ENCODE data around the gene SRCIN1. TPM values are rescaled to one million over a fixed set of nuclear protein-coding genes. Genes with fewer than 3 reads are reported as not detected.

SRCIN1 gene
- total RNA-seq, 2 donors from 2014 or later = 2.4 to 4.8 TPM

- Histone ChIP-seq H3K9me3 (no peaks in the 10 kb centered on the region), H3K4me3 (no peak overlapping the region), H3K27me3 (replicated peaks; ENCODE audit: insufficient read depth) (no peaks in the 10 kb centered on the region), H3K27ac (no peak overlapping the region), H3K36me3 (no peaks in the 10 kb centered on the region), H3K4me1 (replicated peaks) (no peaks in the 10 kb centered on the region)
- WGBS = 88% methylated on average over 6 of the region's 6 CpGs
- DNase-seq (ENCODE audit: low spot score) = no peak
- intact Hi-C loops (cut with DNase I) = no loop called here
- TF ChIP-seq POLR2A (IDR thresholded peaks at IDR 0.05) (no peak), CTCF (IDR thresholded peaks at IDR 0.05) (no peak), POLR2AphosphoS5 (IDR thresholded peaks at IDR 0.05) (no peak)
These were observed 37.5 kb downstream of the SRCIN1 start for GRCh38 chr17:38568274-38568673.

DNA sequence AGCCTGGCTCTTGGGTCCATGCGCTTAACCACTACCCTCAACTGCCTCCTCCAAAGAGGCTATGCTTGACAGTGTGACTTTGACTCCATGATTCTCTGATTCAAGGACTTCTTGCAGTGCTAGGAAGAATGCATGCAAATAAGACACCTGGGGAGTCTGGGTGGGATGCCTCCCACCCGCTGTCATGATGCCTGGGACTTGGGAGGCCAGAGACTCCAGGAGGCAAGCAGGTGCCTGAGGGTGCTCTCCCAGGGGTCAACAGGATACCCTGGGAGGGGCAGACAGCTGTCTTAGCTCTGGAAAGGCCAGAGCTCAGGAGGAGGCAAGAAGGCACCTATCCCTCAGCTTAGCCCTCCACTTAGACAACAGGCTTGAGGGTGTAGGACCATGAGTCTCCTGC, 38.4 kb downstream of the SRCIN1 start:
- no peaks in the 10 kb centered on the region for H3K36me3 ChIP-seq
- no peak for DNase-seq (ENCODE audit: low spot score)
- TF ChIP-seq POLR2A (IDR thresholded peaks at IDR 0.05) = no peak
- no peak for TF ChIP-seq POLR2AphosphoS5 (IDR thresholded peaks at IDR 0.05)
- TF ChIP-seq CTCF (IDR thresholded peaks at IDR 0.05) = no peak
- H3K9me3 ChIP-seq = no peaks in the 10 kb centered on the region
- no peaks in the 10 kb centered on the region for H3K27me3 ChIP-seq (replicated peaks; ENCODE audit: insufficient read depth)
- 96% methylated on average over 2 of the region's 2 CpGs for WGBS
- intact Hi-C loops (cut with DNase I) = no loop called here
- no peak overlapping the region for H3K27ac ChIP-seq
- no peak overlapping the region for H3K4me3 ChIP-seq
- no peaks in the 10 kb centered on the region for H3K4me1 ChIP-seq (replicated peaks)

DNA sequence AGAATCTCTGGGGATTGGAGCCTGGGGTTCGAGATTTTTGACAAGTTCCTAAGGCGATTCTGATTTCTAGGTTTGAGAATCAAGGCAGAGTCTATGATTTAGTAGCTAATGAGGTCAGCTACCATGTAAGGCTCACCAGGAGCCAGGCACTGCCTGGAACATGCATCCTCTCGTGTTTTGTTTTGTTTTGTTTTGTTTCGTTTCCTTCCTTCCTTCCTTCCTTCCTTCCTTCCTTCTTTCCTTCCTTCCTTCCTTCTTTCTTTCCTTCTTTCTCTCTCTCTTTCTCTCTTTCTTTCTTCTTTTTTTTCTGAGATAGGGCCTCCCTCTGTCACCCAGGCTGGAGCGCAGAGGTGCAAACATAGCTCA, 39.1 kb downstream of the SRCIN1 start:
- Histone ChIP-seq H3K27me3 (replicated peaks; ENCODE audit: insufficient read depth) (no peaks in the 10 kb centered on the region), H3K4me3 (no peak overlapping the region), H3K4me1 (replicated peaks) (no peaks in the 10 kb centered on the region), H3K27ac (no peak overlapping the region), H3K36me3 (no peaks in the 10 kb centered on the region), H3K9me3 (no peaks in the 10 kb centered on the region)
- no peak for DNase-seq (ENCODE audit: low spot score)
- 88% methylated on average over 5 of the region's 5 CpGs for WGBS
- TF ChIP-seq POLR2A (IDR thresholded peaks at IDR 0.05) (no peak), CTCF (IDR thresholded peaks at IDR 0.05) (no peak)
- intact Hi-C loops (cut with DNase I) = no loop called here

DNA sequence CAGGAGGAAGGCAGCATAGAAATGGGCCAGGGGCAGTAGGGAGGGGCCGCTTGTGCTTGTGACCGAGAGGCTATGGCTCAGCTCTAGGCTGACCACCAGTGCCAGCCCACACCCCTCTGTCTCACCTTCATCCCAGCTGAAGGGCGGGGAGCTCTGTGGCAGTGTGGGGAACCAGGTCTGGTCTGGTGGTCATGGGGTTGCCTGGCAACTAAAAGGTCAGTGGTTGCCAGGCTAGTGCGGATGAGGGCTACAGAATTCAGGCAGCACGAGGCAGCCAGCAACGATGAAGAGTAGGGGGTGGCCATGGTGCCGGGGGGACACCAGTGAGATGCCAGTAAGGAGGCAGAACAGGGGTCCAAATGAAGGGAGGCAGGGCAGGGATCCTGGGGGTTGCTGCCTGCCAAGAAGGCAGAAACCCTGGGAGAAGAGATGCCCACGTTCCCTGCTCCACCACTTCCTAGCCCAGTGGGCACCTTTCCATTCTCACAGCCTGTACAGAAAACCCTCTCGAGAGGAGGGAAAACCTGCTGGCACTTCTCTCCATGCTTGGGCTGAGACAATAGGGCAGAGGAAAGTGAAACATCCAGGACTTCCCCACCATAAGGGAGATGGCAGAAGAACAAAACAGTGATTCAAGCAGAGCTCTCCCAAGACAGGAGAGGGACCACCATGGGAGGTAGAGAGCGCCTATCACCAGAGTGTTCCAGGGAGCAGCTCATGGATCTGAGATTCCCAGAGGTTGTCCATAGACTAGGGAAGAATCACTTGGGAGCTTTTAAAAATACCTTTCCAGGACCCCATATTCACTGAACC, 39.7 kb downstream of the SRCIN1 start:
- no peak for DNase-seq (ENCODE audit: low spot score)
- H3K36me3 ChIP-seq = no peaks in the 10 kb centered on the region
- no peaks in the 10 kb centered on the region for H3K27me3 ChIP-seq (replicated peaks; ENCODE audit: insufficient read depth)
- no peaks in the 10 kb centered on the region for H3K9me3 ChIP-seq
- no peak overlapping the region for H3K27ac ChIP-seq
- H3K4me3 ChIP-seq = no peak overlapping the region
- 55% methylated on average over 10 of the region's 10 CpGs for WGBS
- no peak for TF ChIP-seq POLR2A (IDR thresholded peaks at IDR 0.05)
- TF ChIP-seq POLR2AphosphoS5 (IDR thresholded peaks at IDR 0.05) = no peak
- no peak for TF ChIP-seq CTCF (IDR thresholded peaks at IDR 0.05)
- intact Hi-C loops (cut with DNase I) = no loop called here
- H3K4me1 ChIP-seq (replicated peaks) = no peaks in the 10 kb centered on the region

DNA sequence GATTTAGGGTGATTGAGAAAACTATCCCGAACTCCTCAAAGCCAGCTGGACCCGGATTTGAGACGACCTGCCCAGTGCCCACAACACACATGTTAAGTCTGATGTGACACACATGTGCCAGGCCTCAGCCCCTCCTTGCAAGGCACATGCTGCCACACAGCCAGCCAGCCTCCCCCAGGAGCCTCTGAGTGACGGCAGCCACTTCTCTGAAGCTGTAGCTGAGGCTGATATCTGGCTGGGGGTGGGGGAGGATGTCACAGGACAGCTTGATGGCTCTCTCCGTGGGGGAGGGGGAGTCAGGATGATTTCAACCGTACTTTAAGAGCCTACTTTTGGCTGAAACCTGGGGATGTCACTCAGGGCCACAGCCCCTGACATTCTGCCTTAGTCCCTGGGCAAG, 40.9 kb downstream of the SRCIN1 start:
- WGBS = 48% methylated on average over 6 of the region's 6 CpGs
- H3K27ac ChIP-seq = no peak overlapping the region
- intact Hi-C loops (cut with DNase I) = no loop called here
- H3K4me3 ChIP-seq = no peak overlapping the region
- DNase-seq (ENCODE audit: low spot score) = no peak
- no peaks in the 10 kb centered on the region for H3K36me3 ChIP-seq
- no peaks in the 10 kb centered on the region for H3K9me3 ChIP-seq
- peaks cover 3% of the 10 kb centered on the region for H3K4me1 ChIP-seq (replicated peaks)
- H3K27me3 ChIP-seq (replicated peaks; ENCODE audit: insufficient read depth) = no peaks in the 10 kb centered on the region
- TF ChIP-seq POLR2A (IDR thresholded peaks at IDR 0.05) (no peak), POLR2AphosphoS5 (IDR thresholded peaks at IDR 0.05) (no peak)
